Measurements from ENCODE around the gene SCARF2. TPM values are rescaled to one million over a fixed set of nuclear protein-coding genes. Genes with fewer than 3 reads are reported as not detected.
A peak's percentile ranks its signal among the peaks of the same experiment; 100 is the strongest.

SCARF2 gene
- total RNA-seq, 3 donors from 2014 or later (not counting 1 experiment from before 2014, with no cell fraction given): 1.8 to 3.5 (median 2.9) TPM

GRCh38 chr22:20403779-20404140 is 33.9 kb downstream of the SCARF2 start:
- Histone ChIP-seq H3K4me3 (ENCODE audit: low read length) (no peak overlapping the region), H3K27ac (ENCODE audit: low read length) (peak overlapping the region; percentile 53), H3K36me3 (ENCODE audit: control insufficient read depth, insufficient read depth, low read length) (peaks cover 31% of the 10 kb centered on the region), H3K27me3 (ENCODE audit: control insufficient read depth, insufficient read depth, low read length) (no peaks in the 10 kb centered on the region), H3K9me3 (ENCODE audit: control insufficient read depth, insufficient read depth, low read length) (no peaks in the 10 kb centered on the region), H3K4me1 (ENCODE audit: control insufficient read depth, insufficient read depth, low read length) (peaks cover 35% of the 10 kb centered on the region)
- Mint-ChIP-seq H3K27me3 (ENCODE audit: low read depth in 2 of 2) (no peaks in the 10 kb centered on the region), H3K9me3 (peaks cover 0 to 4% of the 10 kb centered on the region in 2 donors), H3K4me1 (peaks cover 18 to 28% of the 10 kb centered on the region in 2 donors), H3K36me3 (no peaks in the 10 kb centered on the region), H3K4me3 (peak overlapping the region; percentile 79), H3K27ac (peak overlapping the region; percentile 75 to 83)
- DNase-seq: no peak
- no peak for TF ChIP-seq CTCF (IDR thresholded peaks at IDR 0.05)
- 77% methylated on average over 6 of the region's 6 CpGs for WGBS (ENCODE audit: insufficient coverage)
- peak in 1 of 3 donors; percentile 18 for ATAC-seq
- intact Hi-C loops (cut with micrococcal nuclease): no loop called here

GRCh38 chr22:20402960-20403778 is 34.5 kb downstream of the SCARF2 start:
- Mint-ChIP-seq H3K27me3 (ENCODE audit: low read depth in 2 of 2) (no peaks in the 10 kb centered on the region), H3K9me3 (peaks cover 0 to 4% of the 10 kb centered on the region in 2 donors), H3K4me3 (peak overlapping the region; percentile 72), H3K27ac (peak overlapping the region; percentile 75 to 83), H3K4me1 (peaks cover 18 to 29% of the 10 kb centered on the region in 2 donors), H3K36me3 (no peaks in the 10 kb centered on the region)
- Histone ChIP-seq H3K27me3 (ENCODE audit: control insufficient read depth, insufficient read depth, low read length) (no peaks in the 10 kb centered on the region), H3K36me3 (ENCODE audit: control insufficient read depth, insufficient read depth, low read length) (peaks cover 31% of the 10 kb centered on the region), H3K4me3 (ENCODE audit: low read length) (no peak overlapping the region), H3K4me1 (ENCODE audit: control insufficient read depth, insufficient read depth, low read length) (peaks cover 35% of the 10 kb centered on the region), H3K27ac (ENCODE audit: low read length) (peak overlapping the region; percentile 53), H3K9me3 (ENCODE audit: control insufficient read depth, insufficient read depth, low read length) (no peaks in the 10 kb centered on the region)
- ATAC-seq: peak; percentile 80 to 88 (median 88)
- intact Hi-C loops (cut with micrococcal nuclease): no loop called here
- DNase-seq: no peak
- TF ChIP-seq CTCF (IDR thresholded peaks at IDR 0.05): no peak
- WGBS (ENCODE audit: insufficient coverage): 78% methylated on average over 9 of the region's 9 CpGs

GRCh38 chr22:20401376-20402014 is 36.1 kb downstream of the SCARF2 start:
- H3K36me3 ChIP-seq (ENCODE audit: control insufficient read depth, insufficient read depth, low read length): peaks cover 18% of the 10 kb centered on the region
- Mint-ChIP-seq H3K4me3 (no peak overlapping the region), H3K4me1 (peaks cover 24 to 42% of the 10 kb centered on the region in 2 donors), H3K27me3 (ENCODE audit: low read depth in 2 of 2) (no peaks in the 10 kb centered on the region), H3K27ac (peak overlapping the region in 1 of 2 donors; percentile 45), H3K9me3 (peaks cover 0 to 4% of the 10 kb centered on the region in 2 donors), H3K36me3 (no peaks in the 10 kb centered on the region)
- DNase-seq (no peak), ATAC-seq (no peak)
- H3K9me3 ChIP-seq (ENCODE audit: control insufficient read depth, insufficient read depth, low read length): no peaks in the 10 kb centered on the region
- no peak for TF ChIP-seq CTCF (IDR thresholded peaks at IDR 0.05)
- no peak overlapping the region for H3K27ac ChIP-seq (ENCODE audit: low read length)
- intact Hi-C loops (cut with micrococcal nuclease): no loop called here
- no peaks in the 10 kb centered on the region for H3K27me3 ChIP-seq (ENCODE audit: control insufficient read depth, insufficient read depth, low read length)
- H3K4me1 ChIP-seq (ENCODE audit: control insufficient read depth, insufficient read depth, low read length): peaks cover 35% of the 10 kb centered on the region
- WGBS (ENCODE audit: insufficient coverage): 97% methylated on average over 13 of the region's 13 CpGs
- no peak overlapping the region for H3K4me3 ChIP-seq (ENCODE audit: low read length)
